Measurements from ENCODE around the gene NOP58.
"Not testable (repeated sequence)": the region's sequence is repeated elsewhere in the genome, so short reads cannot be mapped to it uniquely, and the experiment has no call there.

NOP58 gene

GRCh38 chr2:202265467-202266277, at the start of gene NOP58:
Gene NOP58 (plus strand): TSS chr2:202265763. CDS start chr2:202265942, 179 bp downstream.
- in situ Hi-C loops (cut with MboI; ENCODE audit: low sequenced_read_pairs) = no loop called here

DNA sequence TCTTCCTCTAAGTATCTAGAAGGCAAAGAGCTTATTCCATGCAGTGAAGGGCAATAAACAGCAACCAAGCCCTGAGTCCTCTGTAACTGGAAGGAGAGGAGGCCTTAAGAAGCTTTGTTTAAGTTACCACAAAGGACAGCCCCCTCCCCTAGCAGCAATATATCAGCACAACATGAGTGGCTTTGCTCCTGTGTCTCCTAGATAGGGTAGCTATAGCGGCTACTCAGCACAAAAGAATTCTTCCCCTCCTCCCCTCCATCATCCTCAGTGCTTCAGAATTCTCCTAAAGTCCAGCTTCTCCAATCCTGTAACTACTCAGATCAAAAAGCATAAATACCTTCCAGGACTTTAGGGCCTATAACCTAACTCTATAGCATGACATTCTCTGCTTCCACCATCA, 43.7 kb upstream of the NOP58 start:
- in situ Hi-C loops (cut with MboI; ENCODE audit: low sequenced_read_pairs) = no loop called here

- in situ Hi-C loops (cut with MboI; ENCODE audit: low sequenced_read_pairs) = no loop called here
Observed at GRCh38 chr2:202237787-202238233, 27.8 kb upstream of the NOP58 start.

DNA sequence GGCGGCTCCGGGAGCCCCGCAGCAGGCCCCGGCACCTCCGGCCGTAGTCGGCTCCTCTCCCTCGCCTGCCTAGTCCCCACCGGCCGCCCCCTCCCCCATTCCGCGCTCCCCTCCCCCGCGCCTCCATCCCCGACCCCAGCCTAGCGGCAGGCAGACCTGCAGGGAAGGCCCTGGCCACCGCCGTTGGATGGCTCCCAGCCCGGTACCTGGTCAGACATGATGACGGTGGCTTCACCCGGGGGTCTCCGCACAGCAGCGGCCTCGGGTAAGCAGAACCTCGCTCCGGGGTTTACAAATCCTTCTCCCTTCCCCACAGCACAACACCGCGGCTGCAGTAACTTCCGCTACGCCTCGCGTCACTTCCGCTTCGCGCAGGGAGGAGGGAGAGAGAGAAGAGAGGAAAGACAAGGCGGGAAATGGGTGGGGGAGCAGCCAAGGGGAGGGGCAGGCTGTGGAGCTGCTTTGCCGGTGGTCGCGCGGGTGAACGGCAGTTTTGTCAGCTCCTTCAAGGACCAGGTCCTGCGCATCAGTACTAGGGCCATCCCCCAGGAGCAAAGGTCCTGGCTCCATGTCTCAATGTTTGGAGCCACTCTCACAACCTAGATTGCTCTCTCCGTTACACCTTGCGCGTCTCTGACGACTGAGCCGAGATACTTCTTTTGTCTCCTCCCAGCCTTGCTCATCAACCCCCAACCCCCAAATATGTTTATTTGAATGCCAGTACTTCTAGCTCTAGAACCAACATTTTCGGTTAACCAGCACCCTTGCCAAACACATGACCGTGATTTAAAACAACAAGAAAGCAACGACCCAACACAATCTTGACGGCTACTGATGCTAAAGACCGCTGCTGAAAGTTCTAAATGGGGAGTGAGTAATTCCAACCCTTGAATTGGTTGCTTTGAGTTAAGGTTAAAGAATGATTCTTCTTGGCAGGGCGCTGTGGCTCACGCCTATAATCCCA, 27.0 kb upstream of the NOP58 start, which contains the start of gene SUMO1:
TSS of gene SUMO1 (minus strand) at position 364 of the 964 bp plus-strand sequence. CDS start at position 218, 146 bp downstream.
- in situ Hi-C loops (cut with MboI; ENCODE audit: low sequenced_read_pairs) = no loop called here

DNA sequence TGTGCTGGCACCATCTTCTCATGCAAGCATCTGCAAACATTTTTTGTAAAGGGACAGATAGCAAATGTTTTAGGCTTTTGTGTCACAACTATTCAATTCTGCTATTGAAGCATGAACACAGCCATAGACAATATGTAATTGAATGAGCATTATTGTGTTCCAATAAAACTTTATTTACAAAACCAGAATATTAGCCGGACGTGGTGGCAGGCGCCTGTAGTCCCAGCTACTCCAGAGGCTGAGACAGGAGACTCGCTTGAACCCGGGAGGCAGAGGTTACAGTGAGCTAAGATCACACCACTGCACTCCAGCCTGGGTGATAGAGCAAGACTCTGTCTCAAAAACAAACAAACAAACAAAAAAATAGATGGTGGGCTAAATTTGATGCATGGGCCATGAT, 17.9 kb upstream of the NOP58 start:
- in situ Hi-C loops (cut with MboI; ENCODE audit: low sequenced_read_pairs) = not testable (repeated sequence)

DNA sequence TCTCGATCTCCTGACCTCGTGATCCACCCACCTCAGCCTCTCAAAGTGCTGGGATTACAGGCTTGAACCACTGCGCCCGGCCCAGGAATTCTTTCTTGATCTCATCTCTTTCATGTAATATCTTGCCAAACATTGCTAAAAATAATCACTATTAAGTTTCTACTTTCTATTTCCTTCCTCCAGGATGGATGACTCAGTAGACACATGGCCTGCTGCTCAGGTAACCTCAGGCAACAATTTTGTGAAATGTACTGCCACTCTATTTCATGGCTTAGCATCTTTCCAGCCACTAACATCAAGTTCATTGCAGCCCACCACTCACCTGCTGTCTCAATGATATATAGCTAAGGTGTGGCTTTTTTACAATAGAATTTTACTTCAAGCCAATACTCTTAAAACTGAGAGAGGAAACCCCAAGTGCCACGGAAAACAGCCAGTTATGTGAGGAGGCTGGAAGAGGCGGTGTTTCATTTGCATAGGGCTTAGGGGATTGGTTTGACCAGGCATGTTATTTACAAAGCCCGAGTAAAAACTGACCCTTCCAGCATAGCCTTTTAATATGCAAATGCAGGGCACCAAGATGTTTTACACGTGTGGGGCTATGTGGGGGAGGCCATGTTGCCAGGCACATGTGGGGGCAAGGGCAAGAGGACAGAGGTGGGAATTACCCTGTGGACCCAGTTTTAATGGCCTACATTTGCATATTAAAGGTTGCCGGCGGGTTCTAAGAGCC, 15.9 kb upstream of the NOP58 start:
- in situ Hi-C loops (cut with MboI; ENCODE audit: low sequenced_read_pairs) = no loop called here

DNA sequence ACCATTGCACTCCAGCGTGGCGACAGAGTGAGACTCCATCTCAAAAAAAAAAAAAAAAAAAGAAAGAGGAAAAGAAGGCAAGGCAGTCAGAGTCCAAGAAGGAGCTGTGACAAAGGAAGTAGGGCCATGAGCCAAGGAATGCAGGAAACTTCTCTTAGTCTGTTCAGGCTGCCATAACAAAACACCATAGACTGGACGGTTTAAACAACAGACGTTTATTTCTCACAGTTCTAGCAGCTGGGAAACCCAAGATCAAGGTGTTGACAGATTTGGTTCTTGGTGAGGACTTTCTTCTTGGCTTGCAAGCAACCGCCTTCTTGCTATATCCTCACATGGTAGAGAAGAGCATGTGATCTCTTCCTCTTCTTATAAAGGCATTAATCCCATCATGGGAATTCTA, 14.1 kb upstream of the NOP58 start:
- in situ Hi-C loops (cut with MboI; ENCODE audit: low sequenced_read_pairs) = no loop called here

DNA sequence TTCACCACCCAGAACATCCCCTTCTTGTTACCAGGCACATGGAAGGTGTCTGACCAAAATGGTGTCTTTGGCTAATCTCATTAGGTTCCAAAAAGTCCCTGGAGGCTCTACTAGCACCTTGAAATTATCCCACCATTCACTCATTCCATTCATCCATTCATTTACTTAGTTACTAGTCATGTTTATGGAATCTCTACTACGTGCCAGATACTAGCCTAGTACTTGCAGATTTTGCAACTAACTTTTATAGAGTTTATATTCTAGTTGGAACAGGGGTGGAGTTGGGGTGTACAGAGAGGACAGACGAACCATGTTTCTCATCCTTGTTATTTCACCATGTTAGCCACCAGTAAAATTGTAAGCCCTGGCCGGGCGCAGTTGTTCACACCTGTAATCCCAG, 4.0 kb upstream of the NOP58 start:
- in situ Hi-C loops (cut with MboI; ENCODE audit: low sequenced_read_pairs) = no loop called here

DNA sequence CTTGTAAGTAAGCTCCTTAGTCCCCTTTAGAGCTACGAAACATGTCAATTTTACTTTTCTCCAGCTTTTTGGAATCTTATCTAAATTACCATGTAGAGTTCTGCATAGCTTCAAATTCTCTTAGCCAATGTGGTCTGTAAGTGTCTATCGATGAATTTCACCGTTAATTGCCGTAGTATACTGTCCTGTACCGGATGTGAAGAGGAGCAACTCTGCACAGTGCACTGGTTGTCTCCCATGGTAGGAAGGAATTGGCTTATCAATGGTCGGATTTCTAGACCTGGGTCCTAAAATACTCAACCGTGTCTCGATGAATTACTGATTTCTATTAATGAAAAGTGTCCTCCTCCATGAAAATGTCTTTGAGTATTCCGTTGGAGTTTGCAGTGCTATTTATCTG, 1.9 kb downstream of the NOP58 start:
- in situ Hi-C loops (cut with MboI; ENCODE audit: low sequenced_read_pairs) = no loop called here

DNA sequence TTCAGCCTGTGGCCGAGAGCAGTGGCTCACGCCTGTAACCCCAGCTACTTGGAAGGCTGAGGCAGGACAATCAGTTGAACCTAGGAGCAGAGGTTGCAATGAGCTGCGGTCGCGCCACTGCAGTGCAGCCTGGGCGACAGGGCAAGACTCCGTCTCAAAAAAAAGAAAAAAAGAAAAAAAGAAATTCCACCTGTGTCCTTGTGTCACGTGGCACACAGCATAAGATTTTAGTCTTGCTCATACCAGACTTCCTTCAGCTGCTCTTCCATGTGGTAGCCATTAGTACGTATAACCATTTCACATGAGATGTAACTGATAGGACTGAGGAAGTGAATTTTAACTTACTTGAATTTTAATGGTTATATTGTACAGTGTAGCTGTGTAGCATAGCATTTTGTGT, 4.0 kb downstream of the NOP58 start:
- in situ Hi-C loops (cut with MboI; ENCODE audit: low sequenced_read_pairs) = no loop called here

DNA sequence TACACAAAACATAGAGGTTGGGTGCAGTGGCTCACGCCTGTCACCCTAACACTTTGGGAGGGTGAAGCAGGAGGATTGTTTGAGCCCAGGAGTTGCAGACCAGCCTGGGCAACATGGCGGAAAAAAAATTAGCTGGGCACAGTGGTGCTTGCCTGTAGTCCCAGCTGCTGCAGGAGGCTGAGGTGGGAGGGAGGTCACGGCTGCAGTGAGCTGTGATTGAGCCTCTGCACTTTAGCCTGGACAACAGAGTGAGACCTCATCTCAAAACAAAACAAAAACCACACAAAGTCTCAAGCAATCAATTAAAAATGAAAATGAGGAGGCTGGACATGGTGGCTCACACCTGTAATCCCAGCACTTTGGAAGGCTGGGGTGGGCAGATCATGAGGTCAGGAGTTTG, 4.9 kb downstream of the NOP58 start:
- in situ Hi-C loops (cut with MboI; ENCODE audit: low sequenced_read_pairs) = no loop called here

GRCh38 chr2:202276078-202276720, 10.6 kb downstream of the NOP58 start:
- in situ Hi-C loops (cut with MboI; ENCODE audit: low sequenced_read_pairs) = not testable (repeated sequence)

- in situ Hi-C loops (cut with MboI; ENCODE audit: low sequenced_read_pairs) = no loop called here
Observed at GRCh38 chr2:202278036-202278760, 12.6 kb downstream of the NOP58 start.

GRCh38 chr2:202278944-202279343, 13.4 kb downstream of the NOP58 start:
- in situ Hi-C loops (cut with MboI; ENCODE audit: low sequenced_read_pairs) = no loop called here

GRCh38 chr2:202286595-202286994, 21.0 kb downstream of the NOP58 start:
- in situ Hi-C loops (cut with MboI; ENCODE audit: low sequenced_read_pairs) = no loop called here

GRCh38 chr2:202289394-202290204, 24.0 kb downstream of the NOP58 start:
- in situ Hi-C loops (cut with MboI; ENCODE audit: low sequenced_read_pairs) = no loop called here

DNA sequence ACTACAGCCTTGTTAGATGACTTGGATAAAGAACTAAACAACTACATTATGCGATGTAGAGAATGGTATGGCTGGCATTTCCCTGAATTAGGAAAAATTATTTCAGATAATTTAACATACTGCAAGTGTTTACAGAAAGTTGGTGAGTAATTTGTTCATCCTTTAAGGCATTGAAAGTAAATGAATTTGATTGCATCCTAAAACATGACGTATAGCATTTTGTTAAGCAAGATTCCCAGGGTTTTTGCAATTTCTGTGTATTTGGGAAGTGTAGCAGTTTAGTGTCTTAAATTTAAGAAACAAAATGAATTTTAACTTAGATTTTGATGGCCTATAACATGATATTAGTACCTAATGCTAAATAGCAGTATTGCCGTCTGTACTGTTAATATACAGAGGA, 24.8 kb downstream of the NOP58 start:
- in situ Hi-C loops (cut with MboI; ENCODE audit: low sequenced_read_pairs) = no loop called here

DNA sequence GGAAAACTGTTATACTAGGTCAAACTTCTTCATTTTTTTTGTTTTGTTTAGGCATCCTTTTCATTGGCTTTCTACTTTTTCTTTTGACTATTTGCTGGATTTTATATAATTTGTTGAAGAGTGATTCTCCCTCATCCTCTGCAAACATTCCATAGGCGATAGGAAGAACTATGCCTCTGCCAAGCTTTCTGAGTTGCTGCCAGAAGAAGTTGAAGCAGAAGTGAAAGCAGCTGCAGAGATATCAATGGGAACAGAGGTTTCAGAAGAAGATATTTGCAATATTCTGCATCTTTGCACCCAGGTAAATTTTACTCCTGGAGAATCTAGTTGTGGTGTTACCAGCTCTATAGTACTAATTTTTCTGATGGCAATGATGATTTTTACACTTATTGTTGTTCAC, 25.4 kb downstream of the NOP58 start:
- in situ Hi-C loops (cut with MboI; ENCODE audit: low sequenced_read_pairs) = no loop called here

DNA sequence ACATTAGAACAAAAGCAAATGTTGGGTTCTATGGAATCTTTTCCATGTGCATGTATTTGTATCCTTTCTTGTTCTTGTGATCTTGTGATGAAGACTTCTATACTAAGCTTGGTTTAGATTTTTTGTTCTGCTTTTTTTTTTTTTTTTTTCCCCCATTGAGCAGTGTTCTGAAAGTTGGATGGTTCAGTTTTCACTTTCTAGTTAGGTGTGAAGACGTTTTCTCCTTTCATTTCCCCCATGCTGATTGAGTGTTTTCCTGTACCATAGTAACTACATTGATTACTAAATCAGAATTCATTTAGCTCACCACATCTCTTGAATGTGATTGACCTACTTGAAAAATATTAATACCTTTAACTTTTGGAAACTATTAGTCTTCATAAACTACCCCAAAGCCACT, 34.1 kb downstream of the NOP58 start:
- in situ Hi-C loops (cut with MboI; ENCODE audit: low sequenced_read_pairs) = no loop called here

All from HL-60/S4 treated with phorbol 12-myristate 13-acetate at 8.2 ng/mL for 4 days and 3 days (cell line).